GM06990 (cell line): ENCODE data around the gene RBMS1.

ENCODE experiments used
- DNase-seq: peaks from one replicate; pipeline ENCODE4 v3.0.0-alpha.2; 2011; ENCODE audit not compliant: insufficient read length; ENCODE audit errors: extremely low read depth
- H3K27me3 ChIP-seq: replicated peaks from 2 replicates; pipeline ENCODE4 v1.6.0; 2011; ENCODE audit warnings: low read length; ENCODE audit not compliant: control insufficient read depth, insufficient read depth
- H3K36me3 ChIP-seq: 2 replicates; pipeline ENCODE4 v1.5.1; 2011; ENCODE audit warnings: low read length; ENCODE audit not compliant: control insufficient read depth, insufficient read depth
- H3K4me3 ChIP-seq: replicated peaks from 2 replicates; pipeline ENCODE4 v1.5.1; 2011; ENCODE audit warnings: low read depth, mild to moderate bottlenecking, control low read depth, low read length
- CTCF ChIP-seq: IDR thresholded peaks from 2 replicates; pipeline ENCODE4 v1.5.1; 2011; ENCODE audit warnings: low read length, control low read depth, mild to moderate bottlenecking, inconsistent platforms; ENCODE audit not compliant: insufficient read depth, poor library complexity, severe bottlenecking

Gene RBMS1

GRCh38 chr2:160516547-160517365, 23.1 kb upstream of the RBMS1 start:
- Histone ChIP-seq H3K4me3 (no peak overlapping the region), H3K36me3 (no peaks in the 10 kb centered on the region), H3K27me3 (no peaks in the 10 kb centered on the region)
- TF ChIP-seq CTCF = no peak
- DNase-seq = no peak

GRCh38 chr2:160515120-160515519, 21.5 kb upstream of the RBMS1 start:
- Histone ChIP-seq H3K27me3 (no peaks in the 10 kb centered on the region), H3K4me3 (no peak overlapping the region), H3K36me3 (no peaks in the 10 kb centered on the region)
- TF ChIP-seq CTCF = no peak
- DNase-seq = no peak

- Histone ChIP-seq H3K27me3 (no peaks in the 10 kb centered on the region; the same call in 1 of the 2 replicates), H3K36me3 (no peaks in the 10 kb centered on the region), H3K4me3 (no peak overlapping the region)
- no peak for DNase-seq
- no peak for TF ChIP-seq CTCF
Measured at GRCh38 chr2:160513120-160513519, 19.5 kb upstream of the RBMS1 start.

GRCh38 chr2:160512491-160512890, 18.9 kb upstream of the RBMS1 start:
- no peaks in the 10 kb centered on the region; the same call in 1 of the 2 replicates for H3K27me3 ChIP-seq
- no peak overlapping the region for H3K4me3 ChIP-seq
- no peak for TF ChIP-seq CTCF
- no peaks in the 10 kb centered on the region for H3K36me3 ChIP-seq
- DNase-seq = no peak

- Histone ChIP-seq H3K27me3 (no peaks in the 10 kb centered on the region; the same call in 1 of the 2 replicates), H3K4me3 (no peak overlapping the region), H3K36me3 (no peaks in the 10 kb centered on the region)
- no peak for TF ChIP-seq CTCF
- no peak for DNase-seq
Measured at GRCh38 chr2:160510617-160511016, 17.0 kb upstream of the RBMS1 start.
